Liver (tissue), 9 donors: ENCODE results near the gene PLXNB1. TPM values are rescaled to one million over a fixed set of nuclear protein-coding genes. Genes with fewer than 3 reads are reported as not detected.

Experiments used
- DNase-seq: peaks from one replicate; pipeline ENCODE4 v3.0.0-alpha.2; 2017; ENCODE audit warnings: low spot score
- H3K27ac ChIP-seq, 2 donors: one replicate each; pipeline ENCODE4 v1.7.0; 2013; ENCODE audit warnings: inconsistent platforms in 2 of 2, low read length in 2 of 2, control low read depth in 1 of 2, low read depth in 1 of 2, mild to moderate bottlenecking in 1 of 2
- H3K27me3 ChIP-seq, 4 donors: one replicate each; pipeline versions ENCODE4 v1.6.1 to v1.7.0; 2013; ENCODE audit warnings: low read length in 3 of 4, inconsistent platforms in 1 of 4, mild to moderate bottlenecking in 1 of 4, moderate library complexity in 1 of 4; ENCODE audit not compliant: control insufficient read depth in 4 of 4, insufficient read depth in 4 of 4
- H3K36me3 ChIP-seq, 4 donors: one replicate each; pipeline versions ENCODE4 v1.6.1 to v1.7.0; 2013; ENCODE audit warnings: low read length in 3 of 4, mild to moderate bottlenecking in 3 of 4, low read depth in 1 of 4, moderate library complexity in 1 of 4; ENCODE audit not compliant: control insufficient read depth in 4 of 4, insufficient read depth in 3 of 4
- H3K4me1 ChIP-seq, 4 donors: one replicate each; pipeline versions ENCODE4 v1.6.1 to v1.7.0; 2013; ENCODE audit warnings: low read length in 3 of 4, mild to moderate bottlenecking in 3 of 4, moderate library complexity in 1 of 4; ENCODE audit not compliant: control insufficient read depth in 4 of 4, insufficient read depth in 4 of 4
- H3K4me3 ChIP-seq, 3 donors: one replicate each; pipeline versions ENCODE4 v1.6.1 to v1.7.0; 2013; ENCODE audit warnings: low read length in 3 of 3, control low read depth in 1 of 3, low read depth in 1 of 3, mild to moderate bottlenecking in 1 of 3
- H3K9ac ChIP-seq, 2 donors: one replicate each; pipeline ENCODE4 v1.7.0; 2013; ENCODE audit warnings: low read length in 2 of 2, mild to moderate bottlenecking in 2 of 2, moderate library complexity in 2 of 2, control low read depth in 1 of 2, low read depth in 1 of 2
- H3K9me3 ChIP-seq, 4 donors: one replicate each; pipeline versions ENCODE4 v1.6.1 to v1.7.0; 2013; ENCODE audit warnings: low read length in 3 of 4; ENCODE audit not compliant: control insufficient read depth in 4 of 4
- EGR1 ChIP-seq, 2 donors: IDR thresholded peaks; 2 replicates each; pipeline ENCODE4 v1.6.1; 2016 to 2018; ENCODE audit warnings: antibody characterized with exemption in 2 of 2, low read depth in 2 of 2
- FOXA1 ChIP-seq: IDR thresholded peaks from 2 replicates; pipeline ENCODE4 v1.6.1; 2016; ENCODE audit warnings: antibody characterized with exemption
- FOXA2 ChIP-seq: IDR thresholded peaks from 2 replicates; pipeline ENCODE4 v1.6.1; 2016; ENCODE audit warnings: antibody characterized with exemption
- GABPA ChIP-seq, 2 donors: IDR thresholded peaks in 1 of 2; conservative IDR thresholded peaks in 1 of 2; 2 replicates each; pipeline ENCODE4 v1.6.1; 2016; ENCODE audit warnings: antibody characterized with exemption in 2 of 2, mild to moderate bottlenecking in 1 of 2, moderate library complexity in 1 of 2
- HNF4A ChIP-seq, 2 donors: conservative IDR thresholded peaks; 2 replicates each; pipeline ENCODE4 v1.6.1; 2016; ENCODE audit warnings: antibody characterized with exemption in 2 of 2, mild to moderate bottlenecking in 2 of 2
- HNF4G ChIP-seq: IDR thresholded peaks from 2 replicates; pipeline ENCODE4 v1.6.1; 2016; ENCODE audit warnings: antibody characterized with exemption
- JUND ChIP-seq, 2 donors: IDR thresholded peaks; 2 replicates each; pipeline ENCODE4 v1.6.1; 2016; ENCODE audit warnings: antibody characterized with exemption in 2 of 2
- NR2F2 ChIP-seq: IDR thresholded peaks from 2 replicates; pipeline ENCODE4 v1.6.1; 2016; ENCODE audit warnings: antibody characterized with exemption
- RAD21 ChIP-seq, 2 donors: IDR thresholded peaks; 2 replicates each; pipeline ENCODE4 v1.6.1; 2016; ENCODE audit warnings: antibody characterized with exemption in 2 of 2, mild to moderate bottlenecking in 2 of 2
- RXRA ChIP-seq, 2 donors: IDR thresholded peaks; 2 replicates each; pipeline ENCODE4 v1.6.1; 2017 to 2018; ENCODE audit warnings: antibody characterized with exemption in 2 of 2, mild to moderate bottlenecking in 1 of 2
- SP1 ChIP-seq: IDR thresholded peaks from 2 replicates; pipeline ENCODE4 v1.6.1; 2018; ENCODE audit warnings: antibody characterized with exemption, mild to moderate bottlenecking
- TAF1 ChIP-seq: conservative IDR thresholded peaks from 2 replicates; pipeline ENCODE4 v1.6.1; 2016; ENCODE audit warnings: antibody characterized with exemption, mild to moderate bottlenecking
- YY1 ChIP-seq: IDR thresholded peaks from 2 replicates; pipeline ENCODE4 v1.6.1; 2016; ENCODE audit warnings: antibody characterized with exemption, mild to moderate bottlenecking
- WGBS: extraction: QIAGEN DNeasy Blood & Tissue Kit; methylation state at CpG from one replicate; pipeline ENCODE4 v1.1.7; 2013; 5-methylcytosine and 5-hydroxymethylcytosine counted together
- polyA plus RNA-seq, 2 donors: library from polyadenylated mRNA; stranded (reverse) in 1 of 2; unstranded in 1 of 2; fragments of 200-250 nt in 1 of 2; fragments of >200 nt in 1 of 2; fragmentation: Nextera tagmentation in 1 of 2; extraction: Ambion mirVana in 1 of 2; gene quantifications; one replicate each; pipeline versions ENCODE4 v1.2.1 to v1.2.3, GENCODE V29; 2013 to 2015
- total RNA-seq, 2 donors: library from RNA; depleted of rRNA; stranded (reverse); fragments of >200 nt; gene quantifications; one replicate each; pipeline ENCODE4 v1.2.3, GENCODE V29; 2014
- TF ChIP-seq, protein P1 (sequence below): IDR thresholded peaks from 2 replicates; pipeline ENCODE4 v1.6.1; 2016; ENCODE audit warnings: antibody characterized with exemption
- TF ChIP-seq, protein P2 (sequence below): IDR thresholded peaks from 2 replicates; pipeline ENCODE4 v1.6.1; 2016; ENCODE audit warnings: antibody characterized with exemption
- TF ChIP-seq, protein P3 (sequence below): IDR thresholded peaks from 2 replicates; pipeline ENCODE4 v1.6.1; 2016; ENCODE audit warnings: antibody characterized with exemption
- TF ChIP-seq, protein P4 (sequence below): fragments of 150-350 bp; IDR thresholded peaks from 2 replicates; pipeline ENCODE4 v1.5.1; 2017; ENCODE audit warnings: improper control_type of control experiment, low read depth, low read length; ENCODE audit not compliant: missing input control
- TF ChIP-seq, protein P5 (sequence below): IDR thresholded peaks from 2 replicates; pipeline ENCODE4 v1.6.1; 2016; ENCODE audit warnings: antibody characterized with exemption, mild to moderate bottlenecking
- donor health status: healthy.
- donor health status: healthy.
- donor health status: healthy.
- donor health status: healthy.
- donor health status: healthy.

PLXNB1 gene
- total and polyA plus RNA-seq, 4 donors: 38.1 to 204 (median 72.9) TPM

DNA sequence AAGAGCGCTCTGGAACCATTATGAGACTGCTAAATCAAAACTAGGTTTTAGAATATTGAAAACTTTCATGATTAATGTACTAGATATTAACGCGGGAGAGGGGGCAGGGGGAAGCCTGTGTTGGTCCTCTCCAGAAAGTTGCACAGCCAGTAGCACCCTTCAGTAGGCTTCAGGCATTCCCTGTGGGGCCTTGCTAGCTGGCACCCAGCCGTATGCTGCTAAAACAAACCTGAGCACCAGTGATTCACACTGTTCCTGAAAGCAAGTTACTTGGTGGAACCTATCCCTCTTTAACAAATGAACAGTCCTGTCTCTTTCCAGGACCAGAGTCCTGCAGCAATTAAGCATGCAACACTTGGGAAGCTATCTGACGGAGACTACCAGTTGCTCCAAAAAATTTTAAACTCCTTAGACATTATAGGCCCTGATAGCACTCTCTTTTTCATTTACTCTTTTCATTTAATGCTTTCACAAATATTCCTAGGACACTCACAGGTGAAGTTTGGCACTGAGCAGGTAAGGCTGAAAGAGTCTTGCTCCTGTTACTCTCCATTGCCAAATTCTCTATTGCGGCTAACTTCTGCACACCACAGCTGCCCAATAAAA, 15.5 kb upstream of the PLXNB1 start:
- Histone ChIP-seq H3K4me1 (peaks cover 0 to 29% (median 24%) of the 10 kb centered on the region in 4 donors), H3K27ac (no peak overlapping the region), H3K9me3 (no peaks in the 10 kb centered on the region), H3K4me3 (no peak overlapping the region), H3K9ac (no peak overlapping the region), H3K36me3 (peaks cover 0 to 12% (median 4%) of the 10 kb centered on the region in 4 donors), H3K27me3 (no peaks in the 10 kb centered on the region)
- no peak for DNase-seq
- TF ChIP-seq NR2F2 (no peak), HNF4G (no peak), YY1 (no peak), JUND (IDR thresholded peaks at IDR 0.05) (no peak), HNF4A (conservative IDR thresholded peaks at IDR 0.05) (no peak), SP1 (no peak), GABPA (IDR thresholded peaks at IDR 0.05 in 1 of 2, conservative IDR thresholded peaks at IDR 0.05 in 1 of 2) (no peak), FOXA1 (no peak), EGR1 (IDR thresholded peaks at IDR 0.05; ENCODE audit: low read depth in 2 of 2) (no peak), FOXA2 (no peak), TAF1 (no peak), RXRA (IDR thresholded peaks at IDR 0.05) (no peak), RAD21 (IDR thresholded peaks at IDR 0.05) (no peak)
- TF ChIP-seq, protein P1, sequence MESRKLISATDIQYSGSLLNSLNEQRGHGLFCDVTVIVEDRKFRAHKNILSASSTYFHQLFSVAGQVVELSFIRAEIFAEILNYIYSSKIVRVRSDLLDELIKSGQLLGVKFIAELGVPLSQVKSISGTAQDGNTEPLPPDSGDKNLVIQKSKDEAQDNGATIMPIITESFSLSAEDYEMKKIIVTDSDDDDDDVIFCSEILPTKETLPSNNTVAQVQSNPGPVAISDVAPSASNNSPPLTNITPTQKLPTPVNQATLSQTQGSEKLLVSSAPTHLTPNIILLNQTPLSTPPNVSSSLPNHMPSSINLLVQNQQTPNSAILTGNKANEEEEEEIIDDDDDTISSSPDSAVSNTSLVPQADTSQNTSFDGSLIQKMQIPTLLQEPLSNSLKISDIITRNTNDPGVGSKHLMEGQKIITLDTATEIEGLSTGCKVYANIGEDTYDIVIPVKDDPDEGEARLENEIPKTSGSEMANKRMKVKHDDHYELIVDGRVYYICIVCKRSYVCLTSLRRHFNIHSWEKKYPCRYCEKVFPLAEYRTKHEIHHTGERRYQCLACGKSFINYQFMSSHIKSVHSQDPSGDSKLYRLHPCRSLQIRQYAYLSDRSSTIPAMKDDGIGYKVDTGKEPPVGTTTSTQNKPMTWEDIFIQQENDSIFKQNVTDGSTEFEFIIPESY: no peak
- TF ChIP-seq, protein P2, sequence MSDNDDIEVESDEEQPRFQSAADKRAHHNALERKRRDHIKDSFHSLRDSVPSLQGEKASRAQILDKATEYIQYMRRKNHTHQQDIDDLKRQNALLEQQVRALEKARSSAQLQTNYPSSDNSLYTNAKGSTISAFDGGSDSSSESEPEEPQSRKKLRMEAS: no peak
- TF ChIP-seq, protein P3, sequence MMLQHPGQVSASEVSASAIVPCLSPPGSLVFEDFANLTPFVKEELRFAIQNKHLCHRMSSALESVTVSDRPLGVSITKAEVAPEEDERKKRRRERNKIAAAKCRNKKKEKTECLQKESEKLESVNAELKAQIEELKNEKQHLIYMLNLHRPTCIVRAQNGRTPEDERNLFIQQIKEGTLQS: no peak
- TF ChIP-seq, protein P4, sequence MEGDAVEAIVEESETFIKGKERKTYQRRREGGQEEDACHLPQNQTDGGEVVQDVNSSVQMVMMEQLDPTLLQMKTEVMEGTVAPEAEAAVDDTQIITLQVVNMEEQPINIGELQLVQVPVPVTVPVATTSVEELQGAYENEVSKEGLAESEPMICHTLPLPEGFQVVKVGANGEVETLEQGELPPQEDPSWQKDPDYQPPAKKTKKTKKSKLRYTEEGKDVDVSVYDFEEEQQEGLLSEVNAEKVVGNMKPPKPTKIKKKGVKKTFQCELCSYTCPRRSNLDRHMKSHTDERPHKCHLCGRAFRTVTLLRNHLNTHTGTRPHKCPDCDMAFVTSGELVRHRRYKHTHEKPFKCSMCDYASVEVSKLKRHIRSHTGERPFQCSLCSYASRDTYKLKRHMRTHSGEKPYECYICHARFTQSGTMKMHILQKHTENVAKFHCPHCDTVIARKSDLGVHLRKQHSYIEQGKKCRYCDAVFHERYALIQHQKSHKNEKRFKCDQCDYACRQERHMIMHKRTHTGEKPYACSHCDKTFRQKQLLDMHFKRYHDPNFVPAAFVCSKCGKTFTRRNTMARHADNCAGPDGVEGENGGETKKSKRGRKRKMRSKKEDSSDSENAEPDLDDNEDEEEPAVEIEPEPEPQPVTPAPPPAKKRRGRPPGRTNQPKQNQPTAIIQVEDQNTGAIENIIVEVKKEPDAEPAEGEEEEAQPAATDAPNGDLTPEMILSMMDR: no peak
- TF ChIP-seq, protein P5, sequence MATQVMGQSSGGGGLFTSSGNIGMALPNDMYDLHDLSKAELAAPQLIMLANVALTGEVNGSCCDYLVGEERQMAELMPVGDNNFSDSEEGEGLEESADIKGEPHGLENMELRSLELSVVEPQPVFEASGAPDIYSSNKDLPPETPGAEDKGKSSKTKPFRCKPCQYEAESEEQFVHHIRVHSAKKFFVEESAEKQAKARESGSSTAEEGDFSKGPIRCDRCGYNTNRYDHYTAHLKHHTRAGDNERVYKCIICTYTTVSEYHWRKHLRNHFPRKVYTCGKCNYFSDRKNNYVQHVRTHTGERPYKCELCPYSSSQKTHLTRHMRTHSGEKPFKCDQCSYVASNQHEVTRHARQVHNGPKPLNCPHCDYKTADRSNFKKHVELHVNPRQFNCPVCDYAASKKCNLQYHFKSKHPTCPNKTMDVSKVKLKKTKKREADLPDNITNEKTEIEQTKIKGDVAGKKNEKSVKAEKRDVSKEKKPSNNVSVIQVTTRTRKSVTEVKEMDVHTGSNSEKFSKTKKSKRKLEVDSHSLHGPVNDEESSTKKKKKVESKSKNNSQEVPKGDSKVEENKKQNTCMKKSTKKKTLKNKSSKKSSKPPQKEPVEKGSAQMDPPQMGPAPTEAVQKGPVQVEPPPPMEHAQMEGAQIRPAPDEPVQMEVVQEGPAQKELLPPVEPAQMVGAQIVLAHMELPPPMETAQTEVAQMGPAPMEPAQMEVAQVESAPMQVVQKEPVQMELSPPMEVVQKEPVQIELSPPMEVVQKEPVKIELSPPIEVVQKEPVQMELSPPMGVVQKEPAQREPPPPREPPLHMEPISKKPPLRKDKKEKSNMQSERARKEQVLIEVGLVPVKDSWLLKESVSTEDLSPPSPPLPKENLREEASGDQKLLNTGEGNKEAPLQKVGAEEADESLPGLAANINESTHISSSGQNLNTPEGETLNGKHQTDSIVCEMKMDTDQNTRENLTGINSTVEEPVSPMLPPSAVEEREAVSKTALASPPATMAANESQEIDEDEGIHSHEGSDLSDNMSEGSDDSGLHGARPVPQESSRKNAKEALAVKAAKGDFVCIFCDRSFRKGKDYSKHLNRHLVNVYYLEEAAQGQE: no peak
- WGBS: 81% methylated on average over 6 of the region's 6 CpGs
